HCT116 (cell line): Measurements from ENCODE around the gene HRH4. TPM values are rescaled to one million over a fixed set of nuclear protein-coding genes. Genes with fewer than 3 reads are reported as not detected.

Experiments
- ATAC-seq: fragments of 200-7000 bp; cut with Tn5 transposase; 2 replicates; pipeline ENCODE4 v1.9.1; 2020; ENCODE audit warnings: mild to moderate bottlenecking, moderate library complexity
- BruUV-seq: library from RNA; stranded (reverse); fragments of 400-500 nt; replicated peaks from 2 replicates; lab custom pipeline; 2021; lab: Mats Ljungman, UMichigan
- CTCF ChIA-PET: fragments of 300-600 bp; sonication (Branson Sonifier 250); formaldehyde crosslinking; loops from one replicate; lab custom pipeline; 2021; ENCODE audit warnings: antibody characterized with exemption; lab: Charles Lee
- POLR2A ChIA-PET: fragments of 300-600, 350-600 bp; sonication (Branson Sonifier 250); formaldehyde crosslinking; loops from one replicate; lab custom pipeline; 2021; ENCODE audit warnings: antibody characterized with exemption; lab: Charles Lee
- RAD21 ChIA-PET, 2 experiments: fragments of 300-600 bp; sonication (Branson Sonifier 250); formaldehyde crosslinking; loops; one replicate each; lab custom pipeline; 2023; ENCODE audit warnings: low total read pairs in 2 of 2; ENCODE audit not compliant: uncharacterized antibody in 2 of 2, unreplicated experiment in 2 of 2, low non-redundant PET in 1 of 2; lab: Charles Lee
- DNase-seq: peaks from one replicate; pipeline ENCODE4 v3.0.0-alpha.2; 2010; ENCODE audit warnings: low read depth, low spot score
- H2AFZ ChIP-seq: fragments of 200-600 bp; shearing (Covaris generic), sonication (generic); 2 replicates; pipeline ENCODE4 v1.6.1; 2017; ENCODE audit warnings: low read depth, mixed run types, mixed read lengths, antibody characterized with exemption, low read length; ENCODE audit not compliant: poor library complexity, severe bottlenecking
- H3K27ac ChIP-seq: 2 replicates; pipeline ENCODE4 v1.5.1; 2012; ENCODE audit warnings: low read depth, low read length
- H3K27me3 ChIP-seq: fragments of 200-600 bp; sonication (generic); 2 replicates; pipeline ENCODE4 v1.6.1; 2016; ENCODE audit warnings: mixed run types, low read length, mixed read lengths; ENCODE audit not compliant: insufficient read depth
- H3K36me3 ChIP-seq, 2 experiments: fragments of 200-500 bp in 1 of 2; fragments of 200-600 bp in 1 of 2; sonication (Bioruptor generic) in 1 of 2; sonication (generic) in 1 of 2; 2 replicates each; pipeline versions ENCODE4 v1.5.1 to v1.6.1; 2014 to 2016; ENCODE audit warnings: low read length in 2 of 2, inconsistent platforms in 1 of 2, mixed read lengths in 1 of 2, mixed run types in 1 of 2; ENCODE audit not compliant: insufficient read depth in 2 of 2, control insufficient read depth in 1 of 2
- H3K4me1 ChIP-seq, 2 experiments: fragments of 200-600 bp in 1 of 2; sonication (generic) in 1 of 2; 2 replicates each; pipeline versions ENCODE4 v1.5.1 to v1.6.1; 2012 to 2017; ENCODE audit warnings: low read length in 2 of 2, inconsistent platforms in 1 of 2, mild to moderate bottlenecking in 1 of 2, mixed read lengths in 1 of 2, mixed run types in 1 of 2, moderate library complexity in 1 of 2; ENCODE audit not compliant: insufficient read depth in 2 of 2, control insufficient read depth in 1 of 2
- H3K4me2 ChIP-seq: fragments of 200-600 bp; sonication (generic); 2 replicates; pipeline ENCODE4 v1.6.1; 2017; ENCODE audit warnings: mixed run types, low read length, mixed read lengths
- H3K4me3 ChIP-seq, 2 experiments: fragments of 200-600 bp in 1 of 2; sonication (generic) in 1 of 2; replicated peaks in 1 of 2; 2 replicates each; pipeline ENCODE4 v1.5.1; 2011 to 2016; ENCODE audit warnings: low read length in 2 of 2, control low read depth in 1 of 2, low read depth in 1 of 2, mild to moderate bottlenecking in 1 of 2, mixed read lengths in 1 of 2, mixed run types in 1 of 2
- H3K79me2 ChIP-seq: fragments of 200-600 bp; sonication (generic); 2 replicates; pipeline ENCODE4 v1.6.1; 2017; ENCODE audit warnings: mild to moderate bottlenecking, mixed run types, low read length, moderate library complexity, mixed read lengths; ENCODE audit not compliant: insufficient read depth
- H3K9ac ChIP-seq: fragments of 200-600 bp; sonication (generic); 2 replicates; pipeline ENCODE4 v1.6.1; 2016; ENCODE audit warnings: low read length, mixed read lengths
- H3K9me2 ChIP-seq: fragments of 200-600 bp; sonication (generic), shearing (Covaris generic); 2 replicates; pipeline ENCODE4 v1.6.1; 2017; ENCODE audit warnings: mixed run types, mild to moderate bottlenecking, moderate library complexity; ENCODE audit not compliant: insufficient read depth
- H3K9me3 ChIP-seq, 2 experiments: fragments of 200-500 bp in 1 of 2; fragments of 200-600 bp in 1 of 2; sonication (Bioruptor generic) in 1 of 2; sonication (generic) in 1 of 2; 2 replicates each; pipeline ENCODE4 v1.6.1; 2014 to 2017; ENCODE audit warnings: low read length in 2 of 2, mixed read lengths in 2 of 2, inconsistent platforms in 1 of 2, low read depth in 1 of 2, mild to moderate bottlenecking in 1 of 2, mixed run types in 1 of 2, moderate library complexity in 1 of 2; ENCODE audit not compliant: control insufficient read depth in 1 of 2, insufficient read depth in 1 of 2
- H4K20me1 ChIP-seq: fragments of 200-600 bp; sonication (generic), shearing (Covaris generic); 2 replicates; pipeline ENCODE4 v1.6.1; 2017; ENCODE audit warnings: mixed run types, mild to moderate bottlenecking, moderate library complexity; ENCODE audit not compliant: insufficient read depth
- CBX3 ChIP-seq: IDR thresholded peaks from 2 replicates; pipeline ENCODE4 v1.6.1; 2012; ENCODE audit warnings: low read depth
- ELF1 ChIP-seq: IDR thresholded peaks from 2 replicates; pipeline ENCODE4 v1.6.1; 2012; ENCODE audit warnings: low read depth, borderline replicate concordance
- EZH2 ChIP-seq: fragments of 200-600 bp; sonication (generic); IDR thresholded peaks from 2 replicates; pipeline ENCODE4 v1.6.1; 2017; ENCODE audit warnings: antibody characterized with exemption, mixed run types
- FOSL1 ChIP-seq: IDR thresholded peaks from 2 replicates; pipeline ENCODE4 v1.6.1; 2012; ENCODE audit warnings: low read depth
- JUND ChIP-seq: IDR thresholded peaks from 2 replicates; pipeline ENCODE4 v1.6.1; 2012
- POLR2A ChIP-seq: IDR thresholded peaks from 2 replicates; pipeline ENCODE4 v1.7.0; 2011; ENCODE audit warnings: borderline replicate concordance; ENCODE audit not compliant: insufficient read depth, insufficient read length; ENCODE audit errors: extremely low read depth
- SIN3A ChIP-seq: IDR thresholded peaks from 2 replicates; pipeline ENCODE4 v1.6.1; 2012; ENCODE audit warnings: low read depth
- SP1 ChIP-seq: IDR thresholded peaks from 2 replicates; pipeline ENCODE4 v1.6.1; 2012; ENCODE audit warnings: low read depth
- SRF ChIP-seq: IDR thresholded peaks from 2 replicates; pipeline ENCODE4 v1.6.1; 2012; ENCODE audit warnings: low read depth
- TCF7L2 ChIP-seq: IDR thresholded peaks from 2 replicates; pipeline ENCODE4 v1.7.0; 2011; ENCODE audit warnings: borderline replicate concordance, inconsistent platforms; ENCODE audit not compliant: insufficient read depth, insufficient read length; ENCODE audit errors: extremely low read depth
- YY1 ChIP-seq: IDR thresholded peaks from 2 replicates; pipeline ENCODE4 v1.6.1; 2011; ENCODE audit warnings: low read length, low read depth, moderate library complexity, mild to moderate bottlenecking; ENCODE audit not compliant: insufficient replicate concordance; ENCODE audit errors: extremely low read depth
- ZBTB33 ChIP-seq: IDR thresholded peaks from 2 replicates; pipeline ENCODE4 v1.6.1; 2011; ENCODE audit warnings: mild to moderate bottlenecking, low read length, moderate library complexity; ENCODE audit not compliant: insufficient replicate concordance; ENCODE audit errors: extremely low read depth
- ZFX ChIP-seq: fragments of 450-650 bp; IDR thresholded peaks from 2 replicates; pipeline ENCODE4 v1.6.1; 2017
- ZNF274 ChIP-seq: fragments of 200-500 bp; sonication (Bioruptor generic); IDR thresholded peaks from 2 replicates; pipeline ENCODE4 v1.6.1; 2014; ENCODE audit warnings: mild to moderate bottlenecking, low read depth, low read length, inconsistent platforms
- intact Hi-C: fragments of 100-400 bp; cut with micrococcal nuclease; formaldehyde crosslinking; loops from 2 replicates; pipeline ENCODE4 v1.10.0; 2022
- total RNA-seq: library from RNA; stranded (reverse); gene quantifications from one replicate; pipeline ENCODE4 v1.2.1, GENCODE V29; 2021; ENCODE audit not compliant: unreplicated experiment
- TF ChIP-seq, protein P1 (sequence below): IDR thresholded peaks from 2 replicates; pipeline ENCODE4 v1.6.1; 2012; ENCODE audit warnings: low read depth
- TF ChIP-seq, protein P2 (sequence below), 3 experiments: fragments of 200-600 bp in 1 of 3; sonication (generic) in 1 of 3; IDR thresholded peaks in 2 of 3; conservative IDR thresholded peaks in 1 of 3; 2 replicates each; pipeline ENCODE4 v1.5.1; 2012 to 2017; ENCODE audit warnings: low read depth in 2 of 3, low read length in 2 of 3, antibody characterized with exemption in 1 of 3, borderline replicate concordance in 1 of 3, control low read depth in 1 of 3, mild to moderate bottlenecking in 1 of 3, mixed read lengths in 1 of 3, mixed run types in 1 of 3, moderate library complexity in 1 of 3; ENCODE audit not compliant: insufficient read depth in 1 of 3

Gene HRH4
- total RNA-seq, 1 experiment from 2014 or later = not detected

- H3K9me3 ChIP-seq = no peaks in the 10 kb centered on the region
- H4K20me1 ChIP-seq = no peaks in the 10 kb centered on the region
- no peaks in the 10 kb centered on the region for H3K4me1 ChIP-seq
- intact Hi-C loops = no loop called here
- H3K9me2 ChIP-seq = no peaks in the 10 kb centered on the region
- H3K4me3 ChIP-seq = no peak overlapping the region
- RAD21 ChIA-PET = no interaction called here
- H3K9ac ChIP-seq = no peak overlapping the region
- no peaks in the 10 kb centered on the region for H3K79me2 ChIP-seq
- POLR2A ChIA-PET = no interaction called here
- CTCF ChIA-PET = no interaction called here
- ATAC-seq (no peak), DNase-seq (no peak)
- no peaks in the 10 kb centered on the region for H3K27me3 ChIP-seq
- no peak overlapping the region for H2AFZ ChIP-seq
- TF ChIP-seq TCF7L2 = no peak
- TF ChIP-seq ZNF274 = no peak
- TF ChIP-seq SRF = no peak
- no peak for TF ChIP-seq JUND
- TF ChIP-seq YY1 = no peak
- TF ChIP-seq SIN3A = no peak
- TF ChIP-seq ELF1 = no peak
- no peak for TF ChIP-seq ZBTB33
- TF ChIP-seq, protein P1, sequence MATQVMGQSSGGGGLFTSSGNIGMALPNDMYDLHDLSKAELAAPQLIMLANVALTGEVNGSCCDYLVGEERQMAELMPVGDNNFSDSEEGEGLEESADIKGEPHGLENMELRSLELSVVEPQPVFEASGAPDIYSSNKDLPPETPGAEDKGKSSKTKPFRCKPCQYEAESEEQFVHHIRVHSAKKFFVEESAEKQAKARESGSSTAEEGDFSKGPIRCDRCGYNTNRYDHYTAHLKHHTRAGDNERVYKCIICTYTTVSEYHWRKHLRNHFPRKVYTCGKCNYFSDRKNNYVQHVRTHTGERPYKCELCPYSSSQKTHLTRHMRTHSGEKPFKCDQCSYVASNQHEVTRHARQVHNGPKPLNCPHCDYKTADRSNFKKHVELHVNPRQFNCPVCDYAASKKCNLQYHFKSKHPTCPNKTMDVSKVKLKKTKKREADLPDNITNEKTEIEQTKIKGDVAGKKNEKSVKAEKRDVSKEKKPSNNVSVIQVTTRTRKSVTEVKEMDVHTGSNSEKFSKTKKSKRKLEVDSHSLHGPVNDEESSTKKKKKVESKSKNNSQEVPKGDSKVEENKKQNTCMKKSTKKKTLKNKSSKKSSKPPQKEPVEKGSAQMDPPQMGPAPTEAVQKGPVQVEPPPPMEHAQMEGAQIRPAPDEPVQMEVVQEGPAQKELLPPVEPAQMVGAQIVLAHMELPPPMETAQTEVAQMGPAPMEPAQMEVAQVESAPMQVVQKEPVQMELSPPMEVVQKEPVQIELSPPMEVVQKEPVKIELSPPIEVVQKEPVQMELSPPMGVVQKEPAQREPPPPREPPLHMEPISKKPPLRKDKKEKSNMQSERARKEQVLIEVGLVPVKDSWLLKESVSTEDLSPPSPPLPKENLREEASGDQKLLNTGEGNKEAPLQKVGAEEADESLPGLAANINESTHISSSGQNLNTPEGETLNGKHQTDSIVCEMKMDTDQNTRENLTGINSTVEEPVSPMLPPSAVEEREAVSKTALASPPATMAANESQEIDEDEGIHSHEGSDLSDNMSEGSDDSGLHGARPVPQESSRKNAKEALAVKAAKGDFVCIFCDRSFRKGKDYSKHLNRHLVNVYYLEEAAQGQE = no peak
- no peak for TF ChIP-seq ZFX
- no peak for TF ChIP-seq CBX3
- TF ChIP-seq EZH2 = no peak
- no peak for TF ChIP-seq FOSL1
- no peak for TF ChIP-seq SP1
- TF ChIP-seq, protein P2, sequence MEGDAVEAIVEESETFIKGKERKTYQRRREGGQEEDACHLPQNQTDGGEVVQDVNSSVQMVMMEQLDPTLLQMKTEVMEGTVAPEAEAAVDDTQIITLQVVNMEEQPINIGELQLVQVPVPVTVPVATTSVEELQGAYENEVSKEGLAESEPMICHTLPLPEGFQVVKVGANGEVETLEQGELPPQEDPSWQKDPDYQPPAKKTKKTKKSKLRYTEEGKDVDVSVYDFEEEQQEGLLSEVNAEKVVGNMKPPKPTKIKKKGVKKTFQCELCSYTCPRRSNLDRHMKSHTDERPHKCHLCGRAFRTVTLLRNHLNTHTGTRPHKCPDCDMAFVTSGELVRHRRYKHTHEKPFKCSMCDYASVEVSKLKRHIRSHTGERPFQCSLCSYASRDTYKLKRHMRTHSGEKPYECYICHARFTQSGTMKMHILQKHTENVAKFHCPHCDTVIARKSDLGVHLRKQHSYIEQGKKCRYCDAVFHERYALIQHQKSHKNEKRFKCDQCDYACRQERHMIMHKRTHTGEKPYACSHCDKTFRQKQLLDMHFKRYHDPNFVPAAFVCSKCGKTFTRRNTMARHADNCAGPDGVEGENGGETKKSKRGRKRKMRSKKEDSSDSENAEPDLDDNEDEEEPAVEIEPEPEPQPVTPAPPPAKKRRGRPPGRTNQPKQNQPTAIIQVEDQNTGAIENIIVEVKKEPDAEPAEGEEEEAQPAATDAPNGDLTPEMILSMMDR (IDR thresholded peaks at IDR 0.05 in 2 of 3, conservative IDR thresholded peaks at IDR 0.05 in 1 of 3; ENCODE audit: borderline replicate concordance in 1 of 3, insufficient read depth in 1 of 3, low read depth in 2 of 3, low read length in 2 of 3) = no peak
- TF ChIP-seq POLR2A = no peak
- no peaks in the 10 kb centered on the region for H3K36me3 ChIP-seq
- no TSS peak for BruUV-seq
- H3K27ac ChIP-seq = no peak overlapping the region
- H3K4me2 ChIP-seq = no peak overlapping the region
These were observed 1.6 kb downstream of the HRH4 start for GRCh38 chr18:24461996-24462395.
